Measurements from ENCODE around the gene MAPK8. TPM values are rescaled to one million over a fixed set of nuclear protein-coding genes. Genes with fewer than 3 reads are reported as not detected.

MAPK8 gene
- total RNA-seq, 1 experiment from 2014 or later = 111 TPM

DNA sequence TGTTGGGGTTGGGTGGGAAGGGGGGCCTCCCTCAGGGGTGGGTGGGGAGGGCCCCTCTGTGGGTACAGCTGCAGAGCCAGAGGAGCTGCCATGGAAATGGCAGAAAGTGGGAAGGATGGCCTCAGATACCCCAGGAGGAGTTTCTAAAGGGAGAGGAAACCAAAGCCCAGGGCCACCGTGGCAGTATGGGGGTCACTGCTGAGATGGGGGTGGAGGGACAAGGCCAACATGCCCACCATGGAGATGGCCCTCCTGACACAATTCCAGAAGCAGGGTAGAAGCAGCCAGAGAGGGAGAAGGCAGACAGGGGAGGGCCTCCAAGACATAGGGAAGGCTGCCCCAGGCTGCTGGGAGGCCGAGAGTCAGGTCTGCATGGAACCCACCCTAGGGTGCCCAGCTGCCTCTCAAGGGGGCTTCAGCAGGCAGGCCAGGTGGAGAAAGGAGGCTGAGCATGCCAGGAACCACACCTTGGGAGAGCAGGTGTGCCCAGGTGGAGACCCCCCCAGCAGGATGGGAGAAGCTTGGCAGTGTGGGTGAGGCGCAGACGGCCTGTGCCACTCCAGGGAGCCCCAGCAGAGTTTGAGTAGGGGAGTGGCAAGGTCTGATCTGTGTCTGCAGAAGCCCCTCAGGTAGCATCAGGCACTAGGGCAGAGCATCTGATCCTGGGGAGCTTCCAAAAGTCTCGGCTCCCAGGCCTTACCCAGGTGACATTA lies 151.6 kb downstream of the MAPK8 start:
- Histone ChIP-seq H3K27me3 (replicated peaks) (no peaks in the 10 kb centered on the region), H3K9me3 (replicated peaks) (no peaks in the 10 kb centered on the region), H3K27ac (no peak overlapping the region), H3K4me1 (replicated peaks) (no peaks in the 10 kb centered on the region), H3K36me3 (no peaks in the 10 kb centered on the region), H3K4me3 (no peak overlapping the region)
- DNase-seq (ENCODE audit: low read depth in 1 of 2, low spot score in 2 of 2) = peak in 1 of 2 experiments; percentile 30

DNA sequence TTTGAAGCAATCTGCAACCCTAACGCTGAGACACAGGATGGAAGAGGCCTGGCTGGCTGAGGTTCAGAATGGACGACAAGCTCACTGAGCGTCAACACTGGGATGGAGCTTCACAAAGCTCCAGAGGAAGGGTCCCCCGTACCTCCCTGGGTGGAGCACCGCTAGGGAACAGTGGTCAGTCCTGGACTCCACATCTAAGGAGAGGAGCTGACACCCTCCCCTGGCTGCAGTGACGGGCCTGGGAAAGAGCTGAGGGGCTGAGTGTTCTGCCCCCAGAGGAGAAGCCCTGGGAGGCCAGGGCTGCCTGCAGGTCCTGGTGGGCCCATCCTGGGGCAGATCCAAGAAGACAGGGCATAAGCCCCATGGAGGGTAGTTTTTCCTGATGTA lies 152.2 kb downstream of the MAPK8 start:
- Histone ChIP-seq H3K27me3 (replicated peaks) (no peaks in the 10 kb centered on the region), H3K9me3 (replicated peaks) (no peaks in the 10 kb centered on the region), H3K4me1 (replicated peaks) (no peaks in the 10 kb centered on the region), H3K4me3 (no peak overlapping the region), H3K36me3 (no peaks in the 10 kb centered on the region), H3K27ac (no peak overlapping the region)
- peak in 1 of 2 experiments; percentile 25 for DNase-seq (ENCODE audit: low read depth in 1 of 2, low spot score in 2 of 2)

DNA sequence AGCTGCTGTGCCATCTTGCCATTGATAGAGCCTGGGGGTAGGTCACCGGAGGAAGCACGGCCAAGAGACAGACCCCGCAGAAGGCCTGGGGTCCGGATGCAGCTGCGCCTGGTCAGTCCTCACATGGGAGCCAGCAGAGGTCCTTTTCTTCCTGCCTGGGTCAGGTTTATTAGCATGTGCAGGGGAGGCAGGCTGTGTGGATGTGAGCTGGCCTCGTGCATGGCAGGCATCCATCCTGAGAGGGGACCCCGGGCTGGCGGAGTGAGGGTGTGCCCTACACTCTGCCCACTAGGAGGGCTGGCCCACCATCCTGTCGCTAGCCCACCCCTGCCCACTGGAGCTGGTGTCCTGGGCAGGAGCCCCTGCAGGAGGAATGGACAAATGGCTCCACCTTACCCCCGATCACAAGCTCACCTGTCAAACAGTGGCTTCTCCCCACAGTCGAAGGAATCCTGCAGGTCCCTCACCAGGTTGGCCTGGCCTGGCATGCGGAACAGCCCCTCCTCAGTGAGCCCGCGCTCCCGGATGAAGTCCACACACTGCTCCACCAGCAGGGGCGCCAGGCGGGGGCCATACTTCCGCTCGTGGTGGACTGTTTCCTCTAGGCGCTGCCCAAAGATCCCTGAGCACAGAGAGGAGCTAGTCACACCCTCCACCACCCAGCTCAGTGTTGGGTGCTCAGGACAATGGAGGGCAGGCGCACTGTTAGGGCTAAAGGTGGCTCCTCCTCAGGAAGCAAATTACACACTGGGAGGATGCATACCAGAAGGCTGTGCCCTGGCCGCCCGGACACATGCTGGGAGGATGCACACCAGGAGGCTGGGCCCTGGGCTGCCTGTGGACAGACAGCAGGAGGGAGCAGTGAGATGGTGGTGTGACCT lies 153.0 kb downstream of the MAPK8 start:
- peak in 1 of 2 experiments; percentile 37 for DNase-seq (ENCODE audit: low read depth in 1 of 2, low spot score in 2 of 2)
- no peaks in the 10 kb centered on the region for H3K27me3 ChIP-seq (replicated peaks)

DNA sequence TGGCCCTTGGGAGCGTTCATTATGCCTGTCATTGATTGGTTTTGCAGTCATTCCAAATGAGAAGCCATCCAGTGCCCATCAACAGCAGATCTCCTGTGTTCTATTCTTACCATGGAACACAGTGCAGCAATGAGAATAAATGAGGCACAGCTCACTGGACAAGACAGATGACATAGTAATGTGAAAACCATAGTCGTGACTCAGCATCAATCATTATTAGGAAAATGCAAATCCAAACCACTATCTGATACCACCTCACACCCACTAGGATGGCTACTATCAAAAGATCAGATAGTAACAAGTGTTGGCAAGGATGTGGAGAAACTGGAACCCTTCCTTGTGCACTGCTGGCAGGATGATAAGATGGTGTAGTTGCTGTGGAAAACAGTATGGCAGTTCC lies 153.7 kb downstream of the MAPK8 start:
- no peaks in the 10 kb centered on the region for H3K27me3 ChIP-seq (replicated peaks)
- no peak for DNase-seq (ENCODE audit: low read depth in 1 of 2, low spot score in 2 of 2)
- no peak overlapping the region for H3K27ac ChIP-seq
- H3K4me1 ChIP-seq (replicated peaks) = no peaks in the 10 kb centered on the region
- no peaks in the 10 kb centered on the region for H3K9me3 ChIP-seq (replicated peaks)
- no peak overlapping the region for H3K4me3 ChIP-seq
- no peaks in the 10 kb centered on the region for H3K36me3 ChIP-seq

More for the DNA sequence above, 153.0 kb downstream of the MAPK8 start:
- Histone ChIP-seq H3K27ac (no peak overlapping the region), H3K36me3 (no peaks in the 10 kb centered on the region), H3K4me1 (replicated peaks) (no peaks in the 10 kb centered on the region), H3K9me3 (replicated peaks) (no peaks in the 10 kb centered on the region), H3K4me3 (no peak overlapping the region)

- Histone ChIP-seq H3K36me3 (no peaks in the 10 kb centered on the region), H3K9me3 (replicated peaks) (no peaks in the 10 kb centered on the region), H3K27me3 (replicated peaks) (no peaks in the 10 kb centered on the region), H3K4me3 (no peak overlapping the region), H3K4me1 (replicated peaks) (no peaks in the 10 kb centered on the region), H3K27ac (no peak overlapping the region)
- peak in 1 of 2 experiments; percentile 25 for DNase-seq (ENCODE audit: low read depth in 1 of 2, low spot score in 2 of 2)
Measured at GRCh38 chr10:48461623-48462481, 155.4 kb downstream of the MAPK8 start.

- no peaks in the 10 kb centered on the region for H3K9me3 ChIP-seq (replicated peaks)
- no peaks in the 10 kb centered on the region for H3K27me3 ChIP-seq (replicated peaks)
- H3K4me1 ChIP-seq (replicated peaks) = no peaks in the 10 kb centered on the region
- no peak overlapping the region for H3K4me3 ChIP-seq
- peak in 1 of 2 experiments; percentile 28 for DNase-seq (ENCODE audit: low read depth in 1 of 2, low spot score in 2 of 2)
- no peak overlapping the region for H3K27ac ChIP-seq
- H3K36me3 ChIP-seq = no peaks in the 10 kb centered on the region
Measured at GRCh38 chr10:48462482-48463020, 156.1 kb downstream of the MAPK8 start.

- DNase-seq (ENCODE audit: low read depth in 1 of 2, low spot score in 2 of 2) = peak in 1 of 2 experiments; percentile 31
Measured at GRCh38 chr10:48463318-48464003, 157.0 kb downstream of the MAPK8 start.

DNA sequence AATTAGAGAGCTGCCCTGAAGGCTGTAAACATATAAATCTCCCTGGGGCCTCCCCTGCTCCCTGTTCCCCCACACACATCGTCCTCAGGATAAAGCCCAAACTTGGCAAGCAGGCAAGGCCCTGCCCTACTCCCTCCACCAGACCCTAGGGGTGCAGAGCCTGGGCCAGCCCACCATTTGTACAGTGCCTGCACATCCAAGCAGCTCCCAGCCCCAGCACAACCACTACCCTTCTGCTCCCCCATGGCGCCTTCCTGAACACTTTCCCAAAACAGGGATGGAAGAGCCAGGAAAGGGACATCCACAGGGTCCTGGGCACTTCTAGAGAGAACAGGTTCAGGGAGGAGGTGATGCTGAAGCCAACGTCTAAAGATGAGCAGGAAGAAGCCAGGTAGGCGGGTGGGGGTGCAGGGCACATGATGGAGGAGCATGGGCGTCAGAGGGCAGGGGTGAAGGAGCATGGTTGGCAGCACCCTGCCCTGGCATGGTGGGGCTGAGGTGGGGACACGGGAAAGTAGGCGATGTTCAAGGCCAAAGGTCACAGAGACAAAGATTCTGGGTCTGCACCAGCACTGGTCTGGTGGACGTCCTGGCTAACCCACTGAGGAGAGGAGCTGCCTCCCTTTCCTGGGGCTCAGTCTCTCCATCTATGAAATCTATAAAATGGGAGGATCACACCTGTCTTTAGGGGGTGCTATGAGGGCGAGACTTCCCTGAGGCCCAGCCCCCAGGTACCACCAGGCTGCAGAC lies 157.8 kb downstream of the MAPK8 start:
- Histone ChIP-seq H3K4me1 (replicated peaks) (no peaks in the 10 kb centered on the region), H3K36me3 (no peaks in the 10 kb centered on the region), H3K4me3 (no peak overlapping the region), H3K27me3 (replicated peaks) (no peaks in the 10 kb centered on the region), H3K9me3 (replicated peaks) (no peaks in the 10 kb centered on the region), H3K27ac (no peak overlapping the region)
- DNase-seq (ENCODE audit: low read depth in 1 of 2, low spot score in 2 of 2) = peak in 1 of 2 experiments; percentile 32

More at GRCh38 chr10:48463318-48464003, 157.0 kb downstream of the MAPK8 start:
- Histone ChIP-seq H3K27me3 (replicated peaks) (no peaks in the 10 kb centered on the region), H3K27ac (no peak overlapping the region), H3K4me1 (replicated peaks) (no peaks in the 10 kb centered on the region), H3K9me3 (replicated peaks) (no peaks in the 10 kb centered on the region), H3K36me3 (no peaks in the 10 kb centered on the region), H3K4me3 (no peak overlapping the region)

DNA sequence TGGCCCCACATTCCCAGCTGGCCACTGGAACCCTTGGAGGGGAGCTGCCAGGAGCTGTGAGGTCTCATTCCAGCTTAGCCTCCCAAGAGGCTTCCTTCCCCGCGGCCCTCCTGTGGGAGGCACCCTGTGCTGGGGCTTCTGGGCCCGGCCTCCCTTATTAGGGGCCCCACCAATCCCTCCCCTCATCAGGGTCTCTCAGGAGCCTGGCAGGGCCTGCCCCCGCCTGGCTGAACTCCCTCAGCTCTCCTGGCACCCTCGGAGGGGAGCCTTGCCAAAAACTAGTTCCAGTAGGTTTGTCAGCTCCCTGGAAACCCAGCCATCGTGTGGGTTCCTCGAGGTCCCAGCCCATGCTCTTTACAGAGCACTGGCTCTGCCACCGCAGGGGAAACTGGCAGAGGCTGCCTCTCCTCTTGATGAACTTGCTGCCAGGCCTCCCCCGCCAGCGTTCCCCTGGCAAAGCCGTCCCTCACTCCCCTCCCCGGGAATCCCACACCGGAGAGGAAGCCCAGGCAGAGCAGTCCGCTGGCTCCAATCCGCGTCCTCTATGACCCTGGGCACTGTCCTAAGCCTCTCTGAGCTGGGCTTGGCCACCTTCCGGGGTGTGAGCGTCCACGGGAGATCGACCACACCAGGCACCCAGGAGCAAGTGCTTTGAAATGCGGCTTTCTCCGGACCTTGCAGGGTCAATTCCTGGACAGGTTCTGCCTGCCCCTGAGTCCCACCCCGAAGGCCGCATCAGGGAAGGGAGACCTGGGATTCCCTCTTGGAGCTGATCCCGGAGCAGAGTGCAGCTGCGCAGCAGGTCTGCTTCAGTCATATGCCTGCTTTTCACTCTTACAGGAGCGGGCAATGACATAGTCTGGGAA lies 158.6 kb downstream of the MAPK8 start:
- H3K36me3 ChIP-seq = no peaks in the 10 kb centered on the region
- no peak overlapping the region for H3K4me3 ChIP-seq
- H3K4me1 ChIP-seq (replicated peaks) = no peaks in the 10 kb centered on the region
- no peaks in the 10 kb centered on the region for H3K27me3 ChIP-seq (replicated peaks)
- no peak overlapping the region for H3K27ac ChIP-seq
- no peaks in the 10 kb centered on the region for H3K9me3 ChIP-seq (replicated peaks)
- DNase-seq (ENCODE audit: low read depth in 1 of 2, low spot score in 2 of 2) = peak in 1 of 2 experiments; percentile 33

GRCh38 chr10:48465860-48466521 lies 159.5 kb downstream of the MAPK8 start:
- Histone ChIP-seq H3K4me3 (no peak overlapping the region), H3K27ac (no peak overlapping the region), H3K27me3 (replicated peaks) (no peaks in the 10 kb centered on the region), H3K36me3 (no peaks in the 10 kb centered on the region), H3K9me3 (replicated peaks) (no peaks in the 10 kb centered on the region), H3K4me1 (replicated peaks) (no peaks in the 10 kb centered on the region)
- DNase-seq (ENCODE audit: low read depth in 1 of 2, low spot score in 2 of 2) = peak in 1 of 2 experiments; percentile 39

- peak in 1 of 2 experiments; percentile 43 for DNase-seq (ENCODE audit: low read depth in 1 of 2, low spot score in 2 of 2)
- H3K27ac ChIP-seq = no peak overlapping the region
- no peaks in the 10 kb centered on the region for H3K27me3 ChIP-seq (replicated peaks)
- no peak overlapping the region for H3K4me3 ChIP-seq
- no peaks in the 10 kb centered on the region for H3K36me3 ChIP-seq
- H3K4me1 ChIP-seq (replicated peaks) = no peaks in the 10 kb centered on the region
- H3K9me3 ChIP-seq (replicated peaks) = no peaks in the 10 kb centered on the region
Measured at GRCh38 chr10:48466611-48467240, 160.2 kb downstream of the MAPK8 start.
